Fibroblast of peridontal ligament (primary cell): ENCODE results near the gene PML.

Experiments used
- DNase-seq: peaks from one replicate; pipeline ENCODE4 v3.0.0-alpha.2; 2010; ENCODE audit errors: extremely low read depth

Gene PML

DNA sequence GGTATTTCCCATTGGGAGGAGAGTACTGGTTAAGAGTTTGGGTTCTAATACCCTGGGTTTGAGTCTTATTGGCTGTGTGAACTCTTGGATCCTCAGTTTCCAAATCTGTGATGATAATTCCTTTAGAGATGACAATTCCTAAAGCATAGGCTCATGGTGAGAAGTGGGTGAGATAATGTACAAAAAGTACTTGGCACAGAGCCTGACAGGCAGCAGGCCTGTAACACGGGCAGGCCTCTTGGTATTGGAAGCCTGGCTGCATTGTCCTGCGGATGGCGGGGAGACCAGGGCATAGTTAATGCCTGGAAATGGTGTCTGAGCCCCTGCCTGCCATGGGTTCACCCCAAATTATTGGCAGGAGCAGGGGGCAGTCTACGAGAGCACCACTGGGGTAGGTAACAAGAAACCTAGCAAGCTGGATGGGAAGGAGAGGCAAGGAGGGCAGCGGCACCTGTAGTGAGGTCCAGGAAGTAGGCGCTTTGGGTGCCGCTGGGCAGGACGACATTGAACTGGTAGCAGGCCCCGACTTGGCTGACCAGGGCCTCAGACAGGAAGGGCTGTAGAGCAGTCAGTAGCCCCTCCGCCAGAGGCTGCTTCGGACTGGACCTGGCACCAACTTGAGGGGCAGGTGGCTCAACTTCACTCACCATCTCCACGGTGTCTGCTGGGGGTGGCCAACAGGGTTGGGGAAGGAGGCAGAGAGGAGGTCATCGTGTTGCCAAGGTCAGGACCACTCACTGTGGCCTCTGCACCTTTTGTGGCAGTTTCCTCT lies 10.1 kb upstream of the PML start:
- DNase-seq, result no peak

DNA sequence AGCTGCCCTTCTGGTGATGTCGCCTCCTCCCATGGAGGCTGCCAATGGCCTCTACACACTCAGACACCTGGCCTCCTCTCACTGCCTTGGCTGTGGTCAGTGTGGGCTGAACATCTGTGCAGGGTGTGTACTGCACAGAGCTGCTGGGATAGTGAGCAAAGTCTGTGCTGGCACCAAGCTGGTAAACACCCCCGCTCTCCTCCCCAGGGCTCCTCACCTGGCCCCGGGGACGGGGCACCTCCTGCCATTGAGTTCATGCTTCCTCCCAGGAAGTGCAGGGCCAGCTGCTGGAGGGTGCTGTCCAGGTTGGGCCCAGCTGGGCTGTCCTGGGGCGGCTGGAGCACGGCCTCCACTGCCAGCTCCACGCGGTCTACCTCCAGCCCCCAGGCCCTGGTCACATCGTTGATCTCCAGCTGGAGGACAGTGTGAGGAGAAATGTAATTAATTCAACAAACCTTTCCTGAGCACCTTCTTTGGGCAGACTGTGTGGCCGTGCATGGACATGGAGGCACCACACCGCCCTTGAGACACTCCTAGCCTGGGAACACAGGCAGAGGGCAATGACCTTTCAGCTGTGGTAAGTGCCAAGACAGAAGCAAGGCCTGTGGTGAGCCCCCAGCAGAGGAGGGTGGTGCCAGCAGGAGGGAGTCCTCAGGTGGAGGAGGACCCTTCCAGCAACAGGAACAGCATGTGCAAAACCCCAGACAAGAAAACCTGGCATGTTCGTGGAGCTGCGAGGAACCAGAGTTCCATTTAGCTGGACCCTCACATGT lies 9.2 kb upstream of the PML start:
- peak; percentile 59 for DNase-seq

DNA sequence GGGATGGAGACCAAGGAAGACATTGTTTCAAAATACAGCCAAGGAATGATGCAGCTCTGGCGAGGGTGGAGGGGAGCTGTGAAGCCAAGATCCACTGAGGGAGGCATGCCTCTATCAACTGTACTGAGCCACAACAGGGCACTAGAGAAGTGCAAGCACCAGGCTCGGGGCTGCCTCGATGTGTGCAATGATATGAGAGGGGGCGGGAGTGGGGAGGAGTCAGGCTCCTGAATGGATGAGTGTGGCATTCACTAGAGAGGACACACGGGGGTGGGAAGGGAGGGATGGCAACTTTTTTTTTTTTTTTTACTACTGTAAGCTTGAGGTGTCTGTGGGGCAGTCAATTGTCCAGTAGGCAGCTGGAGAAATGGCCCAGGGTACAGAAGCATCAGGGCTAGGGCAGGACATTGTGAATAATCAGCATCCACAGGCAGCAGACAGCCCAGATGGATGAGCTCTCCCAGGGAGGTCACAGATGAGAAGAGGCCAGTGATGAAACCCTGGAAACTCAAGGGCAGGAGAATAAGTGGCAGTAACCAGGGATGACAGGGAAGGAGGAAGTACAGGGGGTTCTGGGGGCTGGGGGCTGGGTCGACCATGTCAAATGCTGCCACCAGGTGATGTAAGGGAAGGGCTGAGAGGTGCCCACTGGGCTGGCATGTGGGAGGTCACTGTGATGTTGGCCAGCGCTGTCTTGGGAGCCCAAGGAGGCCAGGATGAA lies 8.3 kb upstream of the PML start:
- DNase-seq, result no peak

DNA sequence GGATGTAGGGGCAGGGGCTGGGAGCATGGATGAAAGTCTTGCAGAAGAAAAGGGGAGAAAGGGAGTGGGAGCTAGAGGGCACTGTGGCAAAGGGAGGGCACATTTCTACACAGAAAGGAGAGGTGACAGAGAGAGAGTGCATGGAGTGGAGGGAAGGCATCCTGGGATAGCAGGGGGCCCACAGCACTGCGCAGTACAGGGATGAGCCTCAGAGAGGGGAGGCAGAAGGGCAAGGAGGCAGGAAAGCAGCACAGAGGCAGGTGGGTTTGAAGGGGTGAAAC lies 7.8 kb upstream of the PML start:
- no peak for DNase-seq

DNA sequence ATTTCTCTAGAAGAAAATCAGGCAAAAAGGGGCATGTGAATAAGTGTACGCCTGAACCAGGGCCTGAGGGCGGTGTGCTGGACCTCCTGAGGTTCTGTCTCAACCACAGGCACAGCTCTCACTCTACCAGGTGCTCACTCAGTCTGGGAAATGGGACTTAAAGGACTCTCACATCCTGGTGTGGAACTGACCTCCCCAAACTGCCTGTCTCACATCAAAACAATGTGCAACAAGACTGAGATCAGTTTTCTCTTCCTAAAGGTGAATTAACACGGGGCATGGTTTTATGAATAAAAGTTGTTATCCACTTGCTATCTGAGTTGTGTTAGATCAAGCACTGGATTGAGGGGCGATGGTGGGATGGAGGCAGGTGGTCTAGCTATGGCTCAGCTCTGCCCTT lies 7.3 kb upstream of the PML start:
- DNase-seq, result no peak

DNA sequence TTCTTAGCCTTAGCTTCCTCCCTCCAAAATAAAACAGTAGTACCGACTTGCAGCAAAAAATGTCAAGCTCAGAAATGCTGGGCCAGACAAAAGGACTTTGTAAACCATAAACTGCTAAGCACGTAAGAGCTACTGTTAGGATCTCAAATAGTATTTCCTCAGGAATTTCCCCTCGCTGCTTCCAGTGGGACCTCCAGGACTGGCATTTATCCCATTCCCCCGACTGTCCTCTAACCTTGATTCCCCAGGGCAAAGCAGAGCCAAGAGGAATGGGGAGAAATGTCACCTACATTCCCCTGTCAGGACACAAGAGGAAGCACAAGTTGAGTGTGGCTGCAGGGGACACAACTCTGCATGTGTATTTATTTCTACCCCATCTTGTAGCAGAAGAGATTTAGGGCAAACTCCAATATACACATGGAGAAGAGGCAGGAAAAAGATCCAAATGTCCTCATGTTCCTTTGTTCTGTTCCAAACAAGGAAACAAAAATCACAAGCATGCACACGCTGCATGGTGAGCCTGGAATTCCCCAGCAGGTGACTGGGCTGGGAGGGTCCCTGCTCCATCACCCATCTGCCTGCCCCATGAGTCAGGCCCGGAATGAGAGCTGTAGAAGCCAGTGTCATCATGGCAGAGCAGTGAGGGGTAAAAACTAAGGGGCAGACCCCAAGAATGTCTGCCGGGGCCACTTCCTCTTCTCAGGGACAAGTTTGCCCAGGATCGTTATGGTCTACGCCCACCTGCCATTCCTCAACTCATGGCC lies 6.7 kb upstream of the PML start:
- DNase-seq, result no peak

DNA sequence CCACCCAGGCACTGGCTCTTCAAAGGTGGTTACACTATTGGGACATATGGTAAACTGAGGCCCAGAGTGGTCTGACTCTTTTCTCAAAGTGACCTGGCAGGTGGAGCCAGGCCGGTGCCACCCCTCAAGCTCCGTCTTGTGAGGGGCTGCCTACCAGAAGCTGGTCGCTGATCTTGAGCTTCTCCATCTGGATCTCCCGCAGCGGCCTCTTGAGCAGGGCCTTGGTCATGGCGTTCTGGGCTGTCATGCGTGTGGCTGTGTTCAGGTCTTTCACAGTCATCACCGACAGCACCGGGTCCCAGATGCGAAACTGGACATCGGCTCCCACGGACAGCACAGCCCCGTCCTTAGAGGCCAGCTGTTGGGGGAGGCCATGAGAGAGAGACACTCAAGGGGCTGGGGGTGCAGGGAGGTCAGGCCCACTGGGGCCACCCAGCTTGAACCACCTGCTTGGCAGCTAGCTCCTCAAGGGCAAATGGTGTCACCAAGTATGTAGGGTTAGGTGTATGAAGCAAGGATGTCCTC lies 6.0 kb upstream of the PML start:
- DNase-seq, result no peak

DNA sequence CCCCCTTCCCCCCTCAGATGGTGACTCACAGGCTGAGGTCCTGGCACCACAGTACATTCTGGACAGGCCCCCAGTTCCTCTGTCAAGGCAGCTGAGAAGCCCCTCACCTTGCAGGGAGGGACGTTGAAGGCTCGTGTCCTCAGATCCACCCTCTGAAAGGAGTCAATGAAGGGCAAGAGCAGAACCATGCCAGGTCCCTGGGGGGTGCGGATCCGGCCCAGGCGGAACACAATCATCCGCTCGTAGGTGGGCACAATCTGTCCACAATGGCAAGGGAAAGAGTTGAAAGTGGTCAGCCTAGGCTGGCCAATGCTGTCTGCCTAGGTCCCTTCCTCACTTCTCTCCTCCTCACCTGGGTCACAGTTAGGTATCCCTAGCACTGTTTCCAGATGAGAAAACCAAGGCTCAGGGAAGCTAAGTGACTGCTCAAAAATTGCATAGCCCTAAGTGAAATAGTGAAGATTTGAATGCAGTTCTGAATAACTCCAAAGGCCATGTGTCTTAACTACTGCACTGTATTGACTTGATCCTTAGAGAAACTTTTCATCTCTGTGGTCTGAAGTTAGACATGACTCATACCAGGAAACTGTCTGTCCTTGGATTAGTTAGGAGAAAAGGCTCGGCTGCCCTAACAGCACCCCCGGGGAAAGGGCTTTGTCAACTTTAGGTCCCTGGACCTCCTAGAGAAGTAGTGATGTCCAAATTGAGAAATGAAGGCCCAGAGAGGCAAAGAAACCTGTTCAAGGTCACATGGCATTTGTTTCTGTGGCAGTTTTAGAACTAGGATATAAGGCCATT lies 5.3 kb upstream of the PML start:
- peak; percentile 84 for DNase-seq

DNA sequence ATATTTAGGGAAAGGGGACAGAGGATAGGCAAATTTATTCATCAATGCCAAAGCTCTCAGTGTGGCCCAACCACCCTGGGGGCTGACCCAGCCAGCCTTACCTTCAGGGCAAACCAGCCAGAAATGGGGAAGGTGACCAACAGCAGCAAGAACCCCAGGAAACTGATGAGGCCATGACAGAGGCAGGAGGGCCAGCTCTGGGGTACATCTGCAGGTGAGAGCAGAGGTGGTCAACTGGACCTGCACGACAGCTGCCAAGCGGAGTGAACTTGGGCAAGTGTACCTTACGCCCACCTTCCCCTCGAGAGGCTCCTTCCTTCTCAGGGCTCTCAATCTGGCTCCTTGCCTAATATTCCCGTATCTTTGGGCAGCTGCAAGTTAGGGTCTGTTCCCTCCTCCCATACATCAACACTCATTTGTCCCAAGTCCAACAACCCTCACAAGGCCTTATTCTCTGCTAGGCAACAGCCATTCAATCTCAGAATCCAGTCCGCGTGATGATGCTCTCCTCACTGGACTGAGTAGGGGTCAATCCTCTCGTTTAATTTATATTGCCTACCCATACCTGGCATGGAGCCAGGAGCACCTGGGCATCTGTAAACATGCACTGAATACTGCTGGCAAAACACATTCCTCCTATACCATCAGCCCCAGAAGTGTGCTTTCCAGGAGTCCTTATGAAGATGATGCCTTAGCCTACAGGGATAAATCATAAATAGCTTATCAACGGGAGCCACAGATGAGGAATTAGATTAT lies 4.1 kb upstream of the PML start:
- DNase-seq, result no peak

DNA sequence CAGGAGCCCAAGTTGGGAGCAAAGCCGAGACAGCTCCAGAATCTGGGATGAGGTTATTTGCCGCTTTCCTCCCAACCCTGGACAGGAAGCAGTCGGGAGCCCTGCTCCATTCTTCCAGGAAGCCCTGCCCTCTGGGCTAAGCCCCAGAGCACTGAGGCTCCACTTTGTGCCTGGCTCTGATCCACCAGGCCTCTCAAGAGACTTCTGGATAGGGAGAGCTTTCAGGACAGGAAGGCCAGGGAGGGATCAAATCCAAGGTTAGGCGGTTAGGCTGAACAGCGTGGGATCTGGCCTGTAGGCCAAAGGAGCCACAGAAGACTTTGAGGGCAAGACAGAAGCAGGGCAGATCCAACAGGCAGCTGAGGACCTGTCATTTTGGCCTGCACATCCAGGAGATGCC lies 3.3 kb upstream of the PML start:
- DNase-seq, result peak; percentile 78

DNA sequence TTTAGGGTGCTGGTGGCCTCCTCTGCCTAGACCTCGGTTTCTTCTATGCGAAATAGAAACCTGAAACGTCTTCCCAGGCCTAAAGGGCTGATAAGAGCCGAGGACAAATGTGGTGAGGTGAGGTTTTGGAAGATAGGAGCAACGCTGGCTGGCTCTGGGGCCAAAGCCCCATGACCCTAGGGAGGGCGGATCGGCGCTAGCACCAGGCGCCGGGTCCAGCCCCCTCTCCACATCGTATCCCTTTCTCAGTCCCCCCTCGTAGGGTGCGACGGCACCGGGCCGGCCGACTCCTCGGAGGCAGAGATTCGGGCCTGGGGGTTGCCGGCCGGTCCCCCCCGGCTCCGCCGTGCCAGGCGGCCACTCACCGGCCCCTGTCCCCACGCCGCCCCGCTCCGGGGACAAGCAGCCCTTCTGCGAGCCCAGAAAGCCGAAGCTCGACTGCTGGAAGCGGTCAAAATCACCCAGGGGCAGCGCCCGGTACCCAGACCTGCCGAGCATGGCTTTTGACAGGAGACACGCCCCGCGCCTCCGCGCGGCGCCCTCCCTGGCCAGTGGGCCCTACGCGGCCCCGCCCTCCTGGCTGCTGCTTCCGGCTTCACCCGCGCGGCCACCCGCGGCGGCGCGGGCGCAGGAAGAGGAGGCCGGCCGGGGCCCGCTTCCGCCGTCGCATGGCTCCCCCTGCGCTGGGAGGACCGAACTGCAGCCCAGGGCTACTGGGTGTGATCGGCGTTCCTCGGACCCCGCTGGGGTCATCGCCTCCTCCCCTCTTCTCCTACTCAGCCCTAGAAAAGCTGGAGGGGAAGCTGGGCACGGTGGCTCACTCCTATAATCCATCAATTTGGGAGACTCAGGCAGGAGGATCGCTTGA lies 2.6 kb upstream of the PML start, which contains the start of gene STOML1:
TSS of gene STOML1 (minus strand) at position 570 of the 868 bp plus-strand sequence. CDS start at position 498, 72 bp downstream.
- peak; percentile 87 for DNase-seq

DNA sequence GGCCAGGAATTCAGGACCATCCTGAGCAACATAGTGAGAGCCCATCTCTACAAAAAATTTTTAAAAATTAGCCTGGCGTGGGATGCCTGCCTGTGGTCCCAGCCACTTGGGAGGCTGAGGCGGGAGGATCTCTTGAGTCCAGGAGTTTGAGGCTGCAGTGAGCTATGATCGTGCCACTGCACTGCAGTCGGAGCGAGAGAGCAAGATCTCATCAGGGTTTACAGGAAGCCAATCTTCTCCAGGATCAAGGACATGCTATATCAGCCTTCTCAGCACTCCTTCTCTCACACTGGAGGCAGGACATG lies 2.0 kb upstream of the PML start:
- DNase-seq, result no peak

DNA sequence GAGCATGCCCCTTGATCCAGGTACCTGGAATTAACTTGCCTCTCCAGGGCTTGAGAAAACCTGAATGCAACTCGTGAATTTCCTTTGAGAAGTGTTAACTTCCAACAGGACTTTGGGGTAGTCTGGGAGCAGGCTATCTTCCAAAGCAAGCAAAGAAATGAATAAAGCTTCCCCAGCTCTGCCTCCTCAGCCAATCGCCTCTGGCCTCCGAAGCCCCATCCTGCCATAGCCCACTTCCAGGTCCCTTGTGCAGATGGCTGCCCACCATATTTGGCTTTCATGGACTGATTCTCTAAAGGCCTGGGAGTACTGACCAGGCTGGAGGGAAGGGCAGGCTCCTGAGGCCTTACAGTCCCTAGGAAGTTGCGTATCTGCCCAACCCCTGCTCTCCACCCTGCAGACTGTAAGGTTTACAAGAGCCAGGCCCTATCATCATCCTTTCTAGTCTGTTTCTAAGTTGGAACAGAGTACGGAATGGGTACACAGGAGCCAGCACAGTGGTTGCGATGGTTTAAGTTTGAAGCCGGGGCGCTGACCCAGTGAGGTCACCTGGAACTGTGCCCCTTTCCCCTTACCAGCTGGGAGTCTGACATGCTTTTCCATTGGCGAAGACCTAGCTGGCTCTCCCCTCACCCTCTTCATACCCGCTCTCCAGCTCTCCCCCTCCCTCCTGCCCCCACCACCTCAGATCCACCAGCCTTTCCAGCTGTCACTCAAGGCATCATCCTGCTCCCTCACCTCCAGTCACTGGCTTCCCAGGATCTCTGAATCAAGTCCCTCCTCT lies 1.1 kb upstream of the PML start:
- DNase-seq, result no peak

DNA sequence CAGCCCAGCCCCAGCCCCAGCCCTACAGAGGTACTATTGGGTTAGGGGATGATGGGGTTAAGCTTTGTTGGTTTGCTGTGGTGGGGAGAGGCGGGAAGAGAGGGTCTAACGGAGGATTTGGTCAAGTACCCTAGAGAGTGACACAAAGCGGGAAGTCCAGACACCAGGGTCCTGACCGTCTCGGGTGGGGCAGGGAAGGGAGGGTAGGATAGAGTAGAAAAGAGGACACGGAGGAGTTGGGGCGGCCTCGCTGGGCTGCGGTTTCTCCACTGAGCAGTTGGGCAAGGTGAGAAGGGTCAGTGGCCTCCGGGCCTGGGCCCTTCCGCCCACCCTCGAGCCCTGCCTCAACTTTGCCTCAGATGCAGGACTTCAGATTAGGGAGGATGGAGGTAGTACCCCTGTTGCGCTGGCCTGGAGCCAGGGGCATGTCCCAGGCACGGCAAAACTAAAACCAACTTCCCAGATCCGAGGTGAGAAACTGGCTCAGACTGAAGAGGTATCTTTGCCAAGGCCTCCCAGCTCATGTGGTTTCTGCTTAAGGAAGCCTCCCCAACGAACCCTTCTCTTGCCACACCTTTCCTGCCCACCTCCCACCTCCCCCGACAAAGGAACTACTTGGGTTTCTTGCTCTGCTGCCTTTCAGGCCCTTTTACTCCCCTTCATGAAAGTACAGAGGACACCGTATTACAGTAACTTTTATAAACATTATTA lies 551 bp downstream of the PML start:
- no peak for DNase-seq

DNA sequence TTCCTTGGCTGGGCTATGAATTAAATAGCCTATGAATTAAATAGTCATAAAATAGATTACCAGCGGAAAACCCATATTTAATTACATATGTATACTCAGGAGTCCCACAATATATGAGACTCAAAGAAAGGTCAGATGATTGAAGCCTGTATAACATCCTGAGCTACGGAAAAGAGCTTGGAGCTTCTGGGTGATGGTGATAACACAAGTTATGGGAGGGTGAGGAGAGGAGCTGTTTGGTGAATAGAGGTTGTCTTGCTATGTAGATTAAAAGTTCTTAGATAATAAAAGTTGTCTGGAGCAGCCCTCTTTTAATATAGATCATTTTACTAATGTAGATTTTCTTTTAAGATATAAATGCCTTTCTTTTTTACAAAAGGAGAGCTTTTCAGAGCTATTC lies 1.8 kb downstream of the PML start:
- DNase-seq, result no peak

DNA sequence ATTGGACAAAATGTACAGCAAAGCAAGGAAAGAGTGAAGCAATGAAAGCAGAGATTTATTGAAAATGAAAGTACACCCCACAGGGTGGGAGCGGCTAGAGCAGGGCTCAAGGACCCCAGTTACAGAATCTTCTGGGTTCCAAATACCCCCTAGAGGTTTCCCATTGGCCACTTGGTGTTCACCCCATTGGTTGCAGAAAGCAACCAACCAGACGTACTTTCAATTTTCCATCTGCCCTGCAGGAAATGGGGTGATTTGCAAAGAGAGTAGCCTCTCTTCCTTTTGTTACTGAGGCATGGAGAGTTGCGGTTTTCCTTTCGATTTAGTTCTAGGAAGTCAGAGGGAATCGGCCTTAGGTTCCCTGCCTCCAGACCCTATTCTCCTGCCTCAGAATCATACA lies 2.4 kb downstream of the PML start:
- peak; percentile 78 for DNase-seq

DNA sequence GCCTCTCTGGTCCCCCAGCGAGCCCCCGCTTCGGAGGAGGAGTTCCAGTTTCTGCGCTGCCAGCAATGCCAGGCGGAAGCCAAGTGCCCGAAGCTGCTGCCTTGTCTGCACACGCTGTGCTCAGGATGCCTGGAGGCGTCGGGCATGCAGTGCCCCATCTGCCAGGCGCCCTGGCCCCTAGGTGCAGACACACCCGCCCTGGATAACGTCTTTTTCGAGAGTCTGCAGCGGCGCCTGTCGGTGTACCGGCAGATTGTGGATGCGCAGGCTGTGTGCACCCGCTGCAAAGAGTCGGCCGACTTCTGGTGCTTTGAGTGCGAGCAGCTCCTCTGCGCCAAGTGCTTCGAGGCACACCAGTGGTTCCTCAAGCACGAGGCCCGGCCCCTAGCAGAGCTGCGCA lies 3.5 kb downstream of the PML start:
- DNase-seq, result no peak
